OCI-LY7 (cell line): Measurements from ENCODE around the gene NRXN2. TPM values are rescaled to one million over a fixed set of nuclear protein-coding genes. Genes with fewer than 3 reads are reported as not detected.

Experiments
- BruUV-seq: library from RNA; stranded (reverse); fragments of 400-500 nt; replicated peaks from 2 replicates; lab custom pipeline; 2021; lab: Mats Ljungman, UMichigan
- CTCF ChIA-PET: fragments of 300-600 bp; sonication (Branson Sonifier 250); formaldehyde crosslinking; loops from one replicate; lab custom pipeline; 2022; ENCODE audit warnings: antibody characterized with exemption; ENCODE audit not compliant: unreplicated experiment; lab: Charles Lee
- POLR2A ChIA-PET: fragments of 300-600 bp; sonication (Branson Sonifier 250); formaldehyde crosslinking; loops from one replicate; lab custom pipeline; 2022; ENCODE audit warnings: antibody characterized with exemption; lab: Charles Lee
- DNase-seq: peaks from one replicate; pipeline ENCODE4 v3.0.0-alpha.2; 2015; ENCODE audit warnings: low spot score
- H2AFZ ChIP-seq: fragments of 200-600 bp; sonication (generic), shearing (Covaris generic); 2 replicates; pipeline ENCODE4 v1.6.1; 2014; ENCODE audit warnings: mild to moderate bottlenecking, antibody characterized with exemption, low read length, moderate library complexity
- H3K27ac ChIP-seq: fragments of 200-600 bp; sonication (generic); 2 replicates; pipeline ENCODE4 v1.5.1; 2014; ENCODE audit warnings: mixed run types, low read depth, mild to moderate bottlenecking, moderate library complexity, low read length, inconsistent platforms; ENCODE audit not compliant: poor library complexity, severe bottlenecking
- H3K36me3 ChIP-seq: fragments of 200-600 bp; sonication (generic); 2 replicates; pipeline ENCODE4 v1.6.1; 2014; ENCODE audit warnings: mild to moderate bottlenecking, antibody characterized with exemption, low read length, moderate library complexity, mixed read lengths; ENCODE audit not compliant: insufficient read depth
- H3K4me1 ChIP-seq: fragments of 200-600 bp; sonication (generic); 2 replicates; pipeline ENCODE4 v1.5.1; 2014; ENCODE audit warnings: mild to moderate bottlenecking, low read length; ENCODE audit not compliant: insufficient read depth, poor library complexity, severe bottlenecking
- H3K4me2 ChIP-seq: fragments of 200-600 bp; sonication (generic); 2 replicates; pipeline ENCODE4 v1.6.1; 2014; ENCODE audit warnings: mild to moderate bottlenecking, low read length
- H3K4me3 ChIP-seq: fragments of 200-600 bp; sonication (generic); 2 replicates; pipeline ENCODE4 v1.5.1; 2014; ENCODE audit warnings: mild to moderate bottlenecking, low read depth, low read length; ENCODE audit not compliant: poor library complexity, severe bottlenecking
- H3K79me2 ChIP-seq: fragments of 200-600 bp; sonication (generic); 2 replicates; pipeline ENCODE4 v1.6.1; 2016; ENCODE audit warnings: low read depth, mild to moderate bottlenecking, low read length, moderate library complexity, mixed read lengths; ENCODE audit not compliant: insufficient read depth
- H3K9me2 ChIP-seq: fragments of 200-600 bp; sonication (generic); 2 replicates; pipeline ENCODE4 v1.6.1; 2016; ENCODE audit warnings: mild to moderate bottlenecking, low read length, mixed read lengths; ENCODE audit not compliant: insufficient read depth
- H3K9me3 ChIP-seq: fragments of 200-600 bp; sonication (generic); 2 replicates; pipeline ENCODE4 v1.6.1; 2014; ENCODE audit warnings: mild to moderate bottlenecking, mixed run types, low read length, mixed read lengths
- H4K20me1 ChIP-seq: fragments of 200-600 bp; sonication (generic); 2 replicates; pipeline ENCODE4 v1.6.1; 2014; ENCODE audit warnings: mild to moderate bottlenecking, antibody characterized with exemption, low read length, moderate library complexity, mixed read lengths; ENCODE audit not compliant: insufficient read depth
- EZH2phosphoT487 ChIP-seq: fragments of 200-600 bp; sonication (generic); IDR thresholded peaks from 2 replicates; pipeline ENCODE4 v1.6.1; 2018; ENCODE audit warnings: low read depth, borderline replicate concordance, mild to moderate bottlenecking, mixed run types, antibody characterized with exemption, low read length, moderate library complexity, mixed read lengths
- intact Hi-C: fragments of 100-400 bp; cut with micrococcal nuclease; formaldehyde crosslinking; loops from one replicate; pipeline ENCODE4 v1.10.0; 2022; ENCODE audit not compliant: unreplicated experiment
- total RNA-seq, 2 experiments: library from RNA; depleted of rRNA in 1 of 2; stranded (reverse); fragments of >200 nt in 1 of 2; shearing (Covaris generic) in 1 of 2; gene quantifications; 2 replicates each; pipeline ENCODE4 v1.2.3, GENCODE V29; 2014 to 2022
- TF ChIP-seq, protein P1 (sequence below): fragments of 200-600 bp; sonication (generic); conservative IDR thresholded peaks from 2 replicates; pipeline ENCODE4 v1.5.1; 2014; ENCODE audit warnings: mild to moderate bottlenecking, antibody characterized with exemption, low read length, moderate library complexity, mixed read lengths

Gene NRXN2
- total RNA-seq, 2 experiments from 2014 or later: 2.4 to 3.3 TPM

DNA sequence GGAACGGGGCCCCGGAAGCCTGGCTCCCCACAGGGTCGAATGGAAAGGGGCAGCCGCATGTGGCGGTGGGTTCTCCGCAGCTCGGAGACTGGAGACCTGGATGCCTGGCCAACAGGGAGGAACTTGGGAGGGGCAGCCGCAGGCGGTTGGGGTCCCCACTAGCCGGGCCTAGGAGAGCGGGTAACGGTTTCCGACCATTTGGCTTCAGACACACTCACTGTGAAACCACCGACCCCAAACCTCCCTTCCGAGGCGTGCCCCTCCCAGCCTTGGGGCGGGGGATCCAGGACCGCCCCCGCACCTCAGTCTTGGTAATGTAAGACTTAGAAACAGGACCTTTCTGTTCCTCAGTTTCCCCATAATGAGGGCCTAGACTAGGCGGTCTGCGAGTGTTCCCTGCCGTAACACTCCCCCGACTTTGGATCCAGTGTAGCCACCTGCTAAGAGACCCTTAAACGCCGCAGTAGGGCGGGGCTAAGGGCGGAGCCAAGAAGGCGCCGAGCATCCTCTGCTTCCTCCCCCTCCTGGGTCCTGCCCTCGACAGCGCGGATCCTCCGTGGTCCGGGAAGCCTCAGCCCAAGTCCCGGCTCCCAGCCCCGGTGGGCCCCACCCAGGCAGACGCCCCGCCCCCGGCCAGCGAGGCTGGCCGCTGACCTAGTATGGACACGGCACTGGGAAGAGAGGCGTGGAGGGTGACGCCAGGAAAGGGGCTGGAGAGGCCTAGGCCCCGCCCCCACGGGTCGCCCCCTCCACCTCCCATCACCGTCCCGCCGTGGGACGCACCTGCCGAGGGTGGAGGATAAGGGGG lies 22.7 kb upstream of the NRXN2 start:
- BruUV-seq: no TSS peak
- no peak for TF ChIP-seq EZH2phosphoT487
- TF ChIP-seq, protein P1, sequence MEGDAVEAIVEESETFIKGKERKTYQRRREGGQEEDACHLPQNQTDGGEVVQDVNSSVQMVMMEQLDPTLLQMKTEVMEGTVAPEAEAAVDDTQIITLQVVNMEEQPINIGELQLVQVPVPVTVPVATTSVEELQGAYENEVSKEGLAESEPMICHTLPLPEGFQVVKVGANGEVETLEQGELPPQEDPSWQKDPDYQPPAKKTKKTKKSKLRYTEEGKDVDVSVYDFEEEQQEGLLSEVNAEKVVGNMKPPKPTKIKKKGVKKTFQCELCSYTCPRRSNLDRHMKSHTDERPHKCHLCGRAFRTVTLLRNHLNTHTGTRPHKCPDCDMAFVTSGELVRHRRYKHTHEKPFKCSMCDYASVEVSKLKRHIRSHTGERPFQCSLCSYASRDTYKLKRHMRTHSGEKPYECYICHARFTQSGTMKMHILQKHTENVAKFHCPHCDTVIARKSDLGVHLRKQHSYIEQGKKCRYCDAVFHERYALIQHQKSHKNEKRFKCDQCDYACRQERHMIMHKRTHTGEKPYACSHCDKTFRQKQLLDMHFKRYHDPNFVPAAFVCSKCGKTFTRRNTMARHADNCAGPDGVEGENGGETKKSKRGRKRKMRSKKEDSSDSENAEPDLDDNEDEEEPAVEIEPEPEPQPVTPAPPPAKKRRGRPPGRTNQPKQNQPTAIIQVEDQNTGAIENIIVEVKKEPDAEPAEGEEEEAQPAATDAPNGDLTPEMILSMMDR: no peak
- peak; percentile 90 for DNase-seq
- ChIA-PET POLR2A (interaction anchor here (0.6 to 2.8 kb wide), 4 partner anchors 18 to 35 kb away, joined by 3 to 9 read pairs (median 4); no protein-coding TSS in a partner anchor), CTCF (interaction anchor here (1.9 kb wide), 1 partner anchor 26 kb away, joined by 6 read pairs; no protein-coding TSS in a partner anchor)
- H3K9me2 ChIP-seq: no peaks in the 10 kb centered on the region
- peak overlapping the region; percentile 89 for H3K4me3 ChIP-seq
- intact Hi-C loops: loop anchor here (1.0 kb wide), 1 partner anchor 33 kb away; the partner anchor contains the start of gene SF1
- H3K36me3 ChIP-seq: peaks cover 13% of the 10 kb centered on the region
- peaks cover 45% of the 10 kb centered on the region for H3K4me1 ChIP-seq
- H2AFZ ChIP-seq: peak overlapping the region; percentile 78
- peaks cover 6% of the 10 kb centered on the region; the same call in 1 of the 2 replicates for H3K79me2 ChIP-seq
- H3K4me2 ChIP-seq: peak overlapping the region; percentile 90
- peak overlapping the region; percentile 95 for H3K27ac ChIP-seq
- H3K9me3 ChIP-seq: no peaks in the 10 kb centered on the region
- H4K20me1 ChIP-seq: 0 out of 2 replicates have a peak, but pooled peaks cover 7% of the 10 kb centered on the region

DNA sequence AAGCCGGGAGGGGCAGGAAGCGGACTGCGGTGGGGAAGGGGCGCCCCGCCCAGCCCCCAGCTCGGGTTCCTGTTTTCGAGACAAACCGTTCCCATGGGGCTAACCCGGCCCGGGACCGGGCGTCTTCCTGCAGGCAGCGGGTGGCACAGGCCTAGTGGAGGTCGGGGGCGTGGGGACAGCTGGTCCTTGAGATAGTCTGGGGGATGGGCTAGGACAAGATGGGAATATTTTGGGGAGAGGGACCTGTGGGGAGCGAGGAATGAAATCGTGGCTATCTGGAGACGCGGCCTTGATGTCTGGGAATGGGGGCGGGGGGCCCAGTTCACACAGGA lies 22.2 kb upstream of the NRXN2 start:
- peak overlapping the region; percentile 89 for H3K4me3 ChIP-seq
- CTCF ChIA-PET: interaction anchor here (1.9 kb wide), 1 partner anchor 27 kb away, joined by 6 read pairs; no protein-coding TSS in a partner anchor
- no peak for TF ChIP-seq EZH2phosphoT487

DNA sequence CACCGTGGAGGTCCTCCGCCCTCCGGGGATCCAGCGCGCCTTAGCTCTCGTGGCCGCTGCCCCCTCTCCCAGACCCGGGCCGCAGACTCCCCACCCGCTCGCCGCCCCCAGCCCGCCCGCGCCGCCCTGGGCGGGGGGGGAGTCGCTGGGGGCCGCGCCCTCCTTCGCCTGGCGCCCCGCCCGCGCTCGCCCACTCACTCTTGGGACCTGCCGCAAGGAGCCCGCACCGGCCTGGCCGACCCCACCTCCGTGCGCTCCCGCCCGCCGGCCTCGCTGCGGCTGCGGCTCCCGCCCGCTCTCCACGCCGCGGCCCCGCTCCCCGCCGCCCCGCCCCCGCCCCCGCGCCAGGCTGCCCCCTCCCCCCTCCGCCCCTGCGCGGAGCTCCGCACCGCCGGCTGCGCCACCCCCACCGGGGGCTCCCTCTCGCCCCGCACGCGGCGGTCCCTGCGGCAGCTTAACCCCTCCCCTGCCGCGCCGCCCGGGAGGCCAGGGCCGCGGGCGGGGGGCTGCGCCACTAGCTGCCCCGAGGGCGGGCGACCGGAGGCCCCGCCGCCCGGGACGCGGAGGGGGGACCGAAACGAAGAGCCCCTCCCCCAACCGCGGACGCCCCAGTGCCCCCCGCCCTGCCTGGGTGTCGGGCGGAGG lies 21.7 kb upstream of the NRXN2 start:
- intact Hi-C loops: loop anchor here (1.0 to 5.0 kb wide), 3 partner anchors 34 to 133 kb away; partner anchors contain the start of genes EHD1 and SF1
- DNase-seq: no peak
- H3K27ac ChIP-seq: peak overlapping the region; percentile 95
- ChIA-PET CTCF (interaction anchor here (0.6 to 1.9 kb wide), 3 partner anchors 27 to 494 kb away, joined by 3 to 6 read pairs (median 4); no protein-coding TSS in a partner anchor), POLR2A (interaction anchor here (0.7 to 2.1 kb wide), 7 partner anchors 16 to 104 kb away, joined by 3 to 5 read pairs (median 4); partner anchors contain the start of gene SF1)
- H3K4me3 ChIP-seq: peak overlapping the region; percentile 89
- 0 out of 2 replicates have a peak, but pooled peaks cover 7% of the 10 kb centered on the region for H4K20me1 ChIP-seq
- H3K4me1 ChIP-seq: peaks cover 42% of the 10 kb centered on the region
- no TSS peak for BruUV-seq
- H3K79me2 ChIP-seq: peaks cover 6% of the 10 kb centered on the region; the same call in 1 of the 2 replicates
- H3K36me3 ChIP-seq: peaks cover 23% of the 10 kb centered on the region
- TF ChIP-seq, protein P1: no peak
- TF ChIP-seq EZH2phosphoT487: no peak
- peak overlapping the region; percentile 97 for H3K4me2 ChIP-seq
- no peaks in the 10 kb centered on the region for H3K9me2 ChIP-seq
- H2AFZ ChIP-seq: no peak overlapping the region
- H3K9me3 ChIP-seq: no peaks in the 10 kb centered on the region

More for the DNA sequence above, 22.2 kb upstream of the NRXN2 start:
- Histone ChIP-seq H3K9me2 (no peaks in the 10 kb centered on the region), H2AFZ (no peak overlapping the region), H3K4me1 (peaks cover 45% of the 10 kb centered on the region), H3K27ac (peak overlapping the region; percentile 95), H3K9me3 (no peaks in the 10 kb centered on the region), H3K79me2 (peaks cover 6% of the 10 kb centered on the region; the same call in 1 of the 2 replicates), H3K36me3 (peaks cover 18% of the 10 kb centered on the region), H3K4me2 (peak overlapping the region; percentile 90), H4K20me1 (0 out of 2 replicates have a peak, but pooled peaks cover 7% of the 10 kb centered on the region)
- POLR2A ChIA-PET: interaction anchor here (0.7 to 2.1 kb wide), 5 partner anchors 16 to 35 kb away, joined by 3 to 5 read pairs (median 4); partner anchors contain the start of gene SF1
- intact Hi-C loops: loop anchor here (1.0 kb wide), 1 partner anchor 33 kb away; the partner anchor contains the start of gene SF1
- BruUV-seq: no TSS peak
- DNase-seq: peak; percentile 96
